ENCODE data around the gene NPTXR.

NPTXR gene

DNA sequence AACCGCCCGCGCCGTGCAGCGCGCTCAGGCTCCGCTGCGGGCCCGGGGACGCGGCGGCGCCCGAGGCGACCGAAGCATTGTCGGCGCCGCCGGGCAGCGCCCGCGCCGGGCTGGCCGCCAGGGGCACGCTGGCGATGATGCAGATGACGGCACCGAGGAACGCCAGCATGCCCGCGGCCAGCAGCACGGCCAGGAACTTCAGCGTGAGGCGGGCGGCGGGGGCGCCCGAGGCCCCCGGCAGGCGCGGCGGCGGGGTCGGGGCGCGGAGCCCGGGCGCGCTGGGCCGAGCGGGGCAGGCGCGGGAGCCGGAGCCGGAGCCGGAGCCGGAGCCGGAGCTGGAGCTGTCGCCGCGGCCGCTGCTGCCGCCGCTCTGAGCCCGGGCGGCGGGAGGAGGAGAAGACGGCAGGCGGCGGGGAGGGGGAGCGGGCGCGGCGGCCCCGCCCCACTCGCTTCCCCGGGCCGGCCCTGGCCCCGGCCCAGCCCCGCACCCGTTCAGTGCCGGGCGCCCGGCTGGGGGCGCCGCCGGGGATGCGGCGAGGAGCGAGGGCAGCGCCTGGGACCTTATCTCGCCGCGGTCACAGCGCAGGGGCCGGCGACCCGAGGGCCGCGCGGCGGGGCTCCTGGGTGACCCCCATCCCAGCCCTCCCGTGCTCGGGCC is at the start of gene NPTXR:
TSS of gene NPTXR (minus strand) at position 372 of the 658 bp plus-strand sequence.
- DNase-seq, result peak; percentile 61

DNA sequence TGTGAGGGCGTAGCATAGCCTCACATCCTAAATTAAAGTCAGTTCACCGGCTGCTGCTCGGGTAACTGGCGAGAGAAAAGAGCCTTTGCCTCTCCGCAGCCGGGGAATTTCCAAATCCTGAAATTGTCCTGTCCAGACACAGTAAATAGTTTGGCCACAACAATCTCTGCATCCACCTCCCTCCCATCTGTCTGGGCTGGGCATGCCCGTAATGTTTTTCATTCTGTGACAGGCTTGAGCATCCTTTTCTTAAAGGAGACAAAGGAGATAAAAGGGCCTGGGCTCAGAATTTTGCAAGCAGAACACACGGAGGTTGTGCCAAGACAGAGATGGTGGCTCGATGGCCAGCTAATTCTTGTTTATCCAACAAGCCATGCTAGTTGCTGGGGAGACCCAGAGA is 47.4 kb upstream of the NPTXR start:
- DNase-seq, result no peak

DNA sequence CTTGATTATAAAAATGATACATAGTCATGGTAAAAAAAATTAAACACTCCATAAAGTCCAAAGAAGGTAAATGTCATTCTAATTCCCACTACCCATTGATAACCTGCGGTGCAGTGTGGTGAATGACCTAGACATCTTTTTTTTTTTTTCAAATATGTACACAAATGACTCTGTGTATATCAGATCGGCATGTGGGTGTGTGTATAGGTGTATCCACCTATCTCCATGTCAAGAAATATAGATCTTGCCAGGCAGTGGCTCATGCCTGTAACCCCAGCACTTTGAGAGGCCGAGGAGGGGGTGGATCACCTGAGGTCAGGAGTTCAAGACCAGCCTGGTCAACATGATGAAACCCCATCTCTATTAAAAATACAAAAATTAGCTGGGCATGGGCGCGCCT is 46.5 kb upstream of the NPTXR start:
- no peak for DNase-seq

DNA sequence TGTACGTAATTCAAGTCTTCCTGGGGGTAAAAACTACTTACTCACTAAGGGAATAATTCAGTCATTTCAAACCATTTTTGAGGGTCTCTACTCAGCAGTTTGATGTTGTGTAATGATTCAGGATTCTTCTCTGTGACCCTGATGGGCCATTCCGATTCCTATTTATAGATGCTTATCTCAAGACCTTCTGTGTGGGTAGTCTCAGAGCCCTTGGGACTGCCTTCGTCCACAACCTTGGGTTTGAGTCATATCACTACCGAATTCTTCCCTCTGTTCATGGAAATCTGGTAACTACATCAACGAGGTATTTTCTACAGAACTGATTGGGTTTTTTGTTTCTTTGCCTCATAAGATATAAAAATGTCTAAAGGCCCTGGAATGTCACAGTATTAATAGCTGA is 42.5 kb upstream of the NPTXR start:
- DNase-seq, result no peak

DNA sequence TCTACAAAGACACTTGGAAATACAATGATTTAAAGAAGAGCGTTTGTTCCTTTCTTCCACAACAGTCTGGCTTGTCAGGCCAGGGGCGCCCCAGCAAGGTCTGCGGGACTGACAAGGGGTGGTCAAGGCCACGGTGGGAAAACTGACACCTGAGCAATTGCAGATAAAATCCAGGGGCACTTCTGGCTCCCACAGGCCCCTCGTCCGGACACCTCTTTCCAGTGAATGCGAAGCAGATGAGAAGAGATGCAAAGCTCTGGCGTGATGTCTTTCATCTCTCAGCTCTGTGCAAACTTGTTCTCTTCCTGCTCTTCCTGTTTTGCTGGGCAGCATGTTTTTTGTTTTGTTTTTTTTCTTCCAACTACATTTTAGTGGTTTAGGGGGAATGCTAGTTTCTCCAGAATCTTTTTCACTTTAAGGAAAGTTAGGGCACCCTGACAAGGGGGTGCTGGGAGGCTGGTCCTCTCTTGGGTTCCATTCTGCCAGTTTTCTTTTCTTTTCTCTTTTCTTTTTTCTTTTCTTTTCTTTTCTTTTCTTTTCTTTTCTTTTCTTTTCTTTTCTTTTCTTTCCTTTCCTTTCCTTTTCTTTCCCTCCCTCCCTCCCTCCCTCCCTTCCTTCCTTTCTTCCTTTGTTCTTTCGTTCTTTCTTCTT is 39.3 kb upstream of the NPTXR start:
- DNase-seq, result no peak

DNA sequence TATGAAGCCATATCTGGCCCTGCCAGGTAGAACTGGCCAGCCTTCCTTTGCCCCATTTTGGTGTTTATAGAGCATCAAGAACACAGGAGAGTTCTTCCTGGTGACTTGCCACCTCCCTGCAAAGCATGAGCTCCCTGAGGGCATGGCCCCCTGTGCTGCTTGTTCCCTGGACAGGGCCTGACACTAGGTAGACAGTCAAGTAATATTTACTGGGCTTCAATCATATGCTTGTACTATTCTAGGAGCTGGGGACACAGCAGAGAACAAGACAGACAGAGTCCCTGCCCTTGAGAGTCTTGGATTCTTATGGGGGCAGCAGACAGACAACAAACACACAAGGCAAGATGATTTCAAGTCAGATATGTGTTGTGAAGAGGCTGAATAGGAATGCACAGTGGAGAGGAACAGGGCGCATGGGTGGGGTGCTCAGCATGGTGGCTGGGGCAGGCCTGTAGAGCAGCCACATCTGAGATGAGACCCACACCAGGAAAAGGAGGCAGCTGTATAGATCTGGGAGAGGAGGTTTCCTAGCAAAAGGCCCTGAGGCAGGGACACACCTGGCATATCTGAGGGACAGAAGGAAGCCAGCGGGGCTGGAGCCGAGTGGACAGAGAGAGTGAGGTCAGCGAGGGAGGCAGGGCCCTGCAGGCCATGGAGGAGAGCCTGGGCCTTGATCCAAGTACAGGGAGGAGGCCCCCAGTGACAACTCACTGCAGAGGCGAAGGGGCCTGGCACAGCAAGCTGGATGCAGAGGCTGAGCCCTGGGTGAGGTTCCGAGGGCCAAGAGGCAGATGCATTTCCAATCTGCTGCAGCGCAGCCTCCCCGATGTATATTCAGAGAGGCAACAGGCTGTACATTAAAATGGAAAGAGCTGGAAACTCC is 38.4 kb upstream of the NPTXR start:
- DNase-seq, result no peak

DNA sequence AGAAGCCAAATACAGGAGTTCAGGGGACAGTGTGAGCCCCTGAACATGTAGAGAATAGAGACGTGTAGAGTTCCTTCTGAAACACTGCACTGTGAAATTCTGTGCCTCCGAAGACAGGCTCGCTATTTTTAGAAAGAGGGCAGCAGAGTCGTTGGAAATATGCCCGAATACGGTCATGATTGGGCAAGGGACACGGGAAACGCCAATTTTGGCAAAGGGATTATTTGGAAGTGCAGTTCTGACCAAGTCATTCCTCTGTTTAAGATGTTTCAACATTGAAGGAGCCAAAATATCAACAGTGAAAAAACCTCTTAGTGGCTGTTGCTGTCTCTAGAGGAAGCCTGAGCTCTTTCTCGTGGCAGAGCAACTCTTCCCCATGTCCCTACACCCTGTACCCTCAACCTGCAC is 37.6 kb upstream of the NPTXR start:
- peak; percentile 40 for DNase-seq

DNA sequence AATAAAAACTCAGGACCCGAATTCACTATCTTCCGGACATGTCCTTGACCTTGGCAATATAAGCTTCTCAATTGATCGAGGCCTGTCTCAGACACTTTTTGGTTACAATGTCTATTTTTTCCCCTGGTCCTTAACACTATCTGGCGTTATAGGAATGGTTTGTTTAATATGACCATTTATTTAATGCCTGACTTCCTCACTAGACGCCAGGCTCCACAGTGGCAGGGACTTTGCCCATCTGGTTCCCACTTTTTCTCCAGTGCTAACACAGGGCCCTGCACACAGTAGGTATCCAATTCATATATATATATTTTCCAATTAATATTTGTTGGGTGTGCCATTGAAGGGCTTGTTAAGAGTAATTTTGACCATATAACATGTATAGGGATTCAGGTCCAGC is 36.1 kb upstream of the NPTXR start:
- DNase-seq, result no peak

DNA sequence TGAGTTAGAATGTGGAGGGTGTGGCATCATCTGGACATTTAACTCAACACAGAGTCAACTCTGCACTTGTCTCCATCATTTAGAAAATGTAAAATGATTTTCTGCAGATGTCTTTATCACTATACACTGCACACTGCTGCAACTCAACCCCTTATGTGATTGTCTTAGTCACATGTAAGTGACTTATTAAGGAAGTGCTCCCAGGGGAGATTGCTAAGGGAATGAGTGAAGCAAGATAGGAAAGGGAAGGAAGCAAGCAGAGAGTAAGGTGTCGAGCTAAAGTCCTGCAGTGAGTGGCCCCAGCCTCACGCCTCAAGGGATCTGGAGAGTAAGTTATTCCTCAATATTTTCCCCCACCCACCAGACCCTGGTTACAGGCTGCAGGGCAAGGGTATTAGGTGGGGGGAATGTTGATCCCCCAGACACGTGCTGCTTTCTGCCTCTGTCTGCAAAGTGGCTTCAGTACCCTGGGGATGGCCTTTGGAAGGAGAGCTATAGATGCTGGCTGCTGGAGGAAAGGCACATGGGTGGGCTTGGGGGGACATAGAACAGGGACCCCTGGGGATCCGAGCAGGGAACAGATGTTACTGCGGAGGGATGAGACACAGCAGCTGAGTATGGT is 35.4 kb upstream of the NPTXR start:
- DNase-seq, result peak; percentile 69

DNA sequence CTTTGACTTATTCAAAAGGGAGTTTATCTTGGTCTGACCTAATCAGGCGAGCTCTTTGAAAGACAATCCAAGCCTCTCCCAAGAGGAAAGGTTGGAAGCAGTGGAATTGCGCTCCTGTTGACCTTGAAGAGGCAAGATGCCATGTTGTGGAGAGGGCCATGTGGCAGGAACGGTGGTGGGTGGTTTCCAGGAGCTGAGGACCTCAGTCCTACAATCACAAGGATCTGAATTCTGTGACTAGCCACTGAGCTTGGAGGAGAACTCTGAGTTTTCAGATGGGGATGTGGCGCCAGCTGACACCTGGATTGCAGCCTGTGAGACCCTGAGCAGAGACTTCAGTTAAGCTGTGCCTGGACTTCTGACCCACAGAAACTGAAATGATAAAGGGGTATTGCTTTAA is 34.2 kb upstream of the NPTXR start:
- no peak for DNase-seq

DNA sequence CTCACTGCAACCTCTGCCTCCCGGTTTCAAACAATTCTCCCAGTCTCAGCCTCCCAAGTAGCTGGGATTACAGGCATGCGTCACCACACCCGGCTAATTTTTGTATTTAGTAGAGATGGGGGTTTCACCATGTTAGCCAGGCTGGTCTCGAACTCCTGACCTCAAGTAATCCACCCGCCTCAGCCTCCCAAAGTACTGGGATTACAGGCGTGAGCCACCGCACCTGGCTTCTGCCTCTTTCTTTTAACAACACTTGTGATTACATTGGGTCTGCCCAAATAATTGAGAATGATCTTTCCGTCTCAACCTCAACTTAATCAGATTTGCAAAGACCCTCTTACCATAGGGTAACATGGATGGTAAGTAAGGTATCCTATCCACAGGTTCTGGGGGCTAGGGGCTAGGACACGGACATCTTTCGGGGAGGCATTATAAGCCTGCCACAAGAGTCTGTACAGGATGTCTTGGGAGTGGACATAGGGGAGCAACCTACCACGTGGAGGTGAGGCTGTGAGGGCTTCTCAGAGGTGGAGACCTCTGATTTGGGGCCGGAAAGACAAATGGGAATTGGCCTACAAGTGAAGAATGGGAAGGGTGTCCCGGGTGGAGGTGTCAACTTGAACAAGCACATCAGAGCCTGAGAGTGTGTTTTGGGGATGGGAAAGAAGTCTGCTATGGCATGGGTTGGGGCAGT is 30.8 kb upstream of the NPTXR start:
- DNase-seq, result no peak

DNA sequence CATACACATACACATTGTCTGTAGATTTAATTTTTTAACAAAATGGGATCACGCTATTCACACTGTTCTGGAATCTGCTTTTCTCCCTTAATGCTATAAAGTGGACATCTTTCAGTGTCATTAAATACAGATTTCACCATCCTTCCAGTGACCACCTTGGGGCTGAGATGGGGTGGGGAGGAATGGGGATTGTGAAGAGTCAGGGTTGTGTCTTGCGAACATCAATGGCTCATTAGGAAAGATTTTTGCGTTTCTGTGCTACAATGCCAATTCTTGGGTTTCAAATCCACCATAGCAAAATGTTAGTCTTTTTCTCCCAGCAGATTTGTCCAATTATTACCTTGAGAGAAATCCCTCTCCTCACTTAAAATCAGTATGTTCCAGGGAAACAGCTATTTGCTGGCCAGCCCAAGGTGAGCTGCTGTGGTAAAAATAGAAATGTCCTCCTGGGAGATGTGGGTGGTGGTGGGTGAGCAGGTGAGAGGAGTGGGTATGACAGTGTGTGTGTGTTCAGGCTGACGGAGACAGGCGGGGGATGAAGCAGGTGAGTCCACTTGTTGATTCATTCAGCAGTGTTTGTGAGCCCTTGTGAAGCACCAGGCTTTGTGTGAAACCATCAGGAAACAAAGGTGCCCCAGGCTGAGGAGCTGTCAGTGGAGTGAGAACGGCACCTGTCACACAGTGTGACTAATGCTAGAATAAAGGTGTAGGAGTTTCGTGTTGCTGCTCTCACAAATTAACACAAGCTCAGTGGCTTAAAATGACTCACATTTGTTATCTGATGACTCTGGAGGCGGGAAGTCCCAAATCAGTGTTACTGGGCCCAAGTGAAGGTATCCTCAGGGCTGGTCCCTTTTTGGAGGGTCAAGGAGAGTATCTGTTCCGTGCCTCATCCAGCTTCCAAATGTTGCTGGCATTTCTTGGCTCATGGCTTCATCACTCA is 29.9 kb upstream of the NPTXR start:
- no peak for DNase-seq

DNA sequence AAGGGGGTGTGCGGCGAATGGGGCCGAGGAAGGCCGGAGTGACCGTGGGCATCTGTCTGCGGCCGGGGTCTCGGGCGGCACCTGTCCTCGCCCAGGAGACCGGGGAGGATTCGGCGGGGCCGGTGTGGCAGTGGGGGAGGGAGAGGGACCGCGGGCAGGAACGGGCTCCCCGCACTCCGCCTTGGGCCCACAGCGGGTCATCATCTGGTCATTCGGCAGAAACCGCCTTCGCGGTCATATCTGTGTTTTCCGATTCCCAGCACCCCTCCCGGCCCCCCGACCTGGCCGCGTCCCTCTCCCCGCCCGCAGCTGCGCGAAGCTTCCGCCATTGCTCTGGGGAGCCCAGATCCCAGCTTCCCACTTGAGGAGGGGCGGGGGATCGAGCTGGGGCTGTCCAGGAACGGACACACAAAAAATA is 29.0 kb upstream of the NPTXR start:
- DNase-seq, result peak; percentile 49

DNA sequence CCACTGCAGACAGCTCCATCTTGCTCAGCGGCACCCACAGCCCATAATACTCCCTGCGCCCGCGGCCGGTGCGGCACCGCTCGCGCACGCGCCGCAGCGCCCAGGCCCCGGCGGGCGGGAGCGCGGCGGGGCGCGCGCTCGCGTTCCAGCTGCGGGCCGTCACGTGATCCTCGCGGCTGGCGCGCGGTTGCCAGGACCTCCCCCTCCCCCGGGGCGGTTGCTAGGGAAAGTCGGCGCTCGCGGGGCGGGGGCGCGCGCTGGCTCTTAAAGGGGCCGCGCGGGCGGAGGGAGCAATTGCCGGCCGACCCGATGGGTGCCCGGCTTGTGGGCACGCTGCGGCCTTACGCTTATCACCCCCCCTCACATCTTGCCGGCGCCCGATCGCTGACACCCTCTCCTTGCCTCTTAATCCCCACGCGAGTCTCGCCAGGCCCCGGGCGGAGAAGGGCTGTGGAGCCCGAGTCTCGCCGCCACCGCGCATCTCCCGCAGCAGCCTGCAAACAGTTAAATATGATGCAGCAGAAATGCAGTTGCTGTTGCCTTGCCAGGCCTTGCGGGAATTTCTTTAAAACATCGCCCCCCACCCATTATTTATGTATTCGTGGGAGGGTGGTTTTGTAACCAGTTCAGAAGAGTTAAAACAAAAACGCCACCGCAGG is 28.5 kb upstream of the NPTXR start, which contains the start of gene CBX6:
TSS of gene CBX6 (minus strand) at position 45 of the 659 bp plus-strand sequence. CDS start at position 19, 26 bp downstream.
- peak; percentile 97 for DNase-seq

DNA sequence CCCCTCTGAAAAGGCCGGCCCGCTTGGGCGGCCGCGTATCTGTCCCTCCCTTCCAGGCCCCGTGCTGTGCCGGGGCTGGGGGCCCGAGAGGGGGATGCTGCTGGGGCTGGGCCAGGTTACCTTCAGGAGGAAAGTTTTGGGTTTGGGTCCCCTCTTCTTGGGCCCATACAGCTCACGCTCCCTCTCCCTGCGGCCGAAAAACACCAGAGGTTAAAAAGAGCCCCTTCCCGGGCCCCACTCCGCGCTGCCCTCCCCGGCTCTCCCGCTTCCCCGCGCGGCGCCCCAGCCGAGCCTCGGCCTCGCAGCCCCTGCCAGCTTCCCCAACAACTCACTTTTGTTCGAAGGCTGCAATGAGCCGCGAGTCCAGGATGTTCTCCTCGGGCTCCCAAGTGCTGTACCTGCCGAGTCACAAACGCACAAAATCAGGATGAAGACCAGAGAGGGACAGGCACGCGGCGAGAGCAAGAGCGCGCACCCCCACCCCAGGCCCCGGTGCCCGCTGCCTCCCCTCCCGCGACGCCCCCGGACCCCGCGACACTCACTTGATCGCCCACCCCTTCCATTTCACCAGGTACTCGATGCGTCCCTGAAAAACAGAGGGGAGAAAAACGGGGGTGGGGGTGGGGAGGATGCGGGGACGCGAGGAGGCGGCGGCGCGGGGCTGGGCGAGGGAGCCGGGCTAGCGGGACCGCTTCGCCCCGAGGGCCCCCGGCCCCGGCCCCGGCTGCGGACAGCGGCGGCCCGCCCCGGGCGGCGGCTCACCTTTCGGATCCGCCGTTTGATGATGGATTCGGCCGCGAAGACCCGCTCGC is 27.7 kb upstream of the NPTXR start:
- DNase-seq, result peak; percentile 27

DNA sequence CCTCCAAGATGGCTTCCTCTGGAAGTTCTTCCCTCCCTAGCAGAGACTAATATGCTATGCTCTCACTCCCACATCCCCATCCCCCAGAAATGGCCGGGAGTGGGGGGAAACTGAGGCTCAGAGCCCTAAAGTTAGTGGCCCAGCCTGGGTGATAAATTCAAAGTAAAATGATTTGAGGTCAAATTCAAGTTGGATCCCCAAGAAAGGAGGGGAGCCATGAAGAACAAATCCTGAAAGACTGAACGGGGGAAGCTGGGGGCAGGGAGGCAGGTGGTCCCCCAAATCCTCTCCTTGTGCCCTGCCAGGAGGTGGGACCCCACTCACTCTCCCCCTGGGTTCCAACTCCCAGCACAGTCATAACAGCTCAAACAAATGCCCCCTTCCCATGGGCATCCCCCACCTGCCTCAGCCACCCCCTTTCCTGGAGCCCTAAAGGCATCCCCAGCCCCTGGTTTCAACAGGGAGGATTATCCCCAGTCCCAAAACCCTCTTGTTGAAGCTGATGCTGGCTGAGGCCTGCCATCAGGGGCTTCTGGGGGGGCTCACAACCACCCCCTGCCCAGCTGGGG is 27.0 kb upstream of the NPTXR start:
- no peak for DNase-seq

DNA sequence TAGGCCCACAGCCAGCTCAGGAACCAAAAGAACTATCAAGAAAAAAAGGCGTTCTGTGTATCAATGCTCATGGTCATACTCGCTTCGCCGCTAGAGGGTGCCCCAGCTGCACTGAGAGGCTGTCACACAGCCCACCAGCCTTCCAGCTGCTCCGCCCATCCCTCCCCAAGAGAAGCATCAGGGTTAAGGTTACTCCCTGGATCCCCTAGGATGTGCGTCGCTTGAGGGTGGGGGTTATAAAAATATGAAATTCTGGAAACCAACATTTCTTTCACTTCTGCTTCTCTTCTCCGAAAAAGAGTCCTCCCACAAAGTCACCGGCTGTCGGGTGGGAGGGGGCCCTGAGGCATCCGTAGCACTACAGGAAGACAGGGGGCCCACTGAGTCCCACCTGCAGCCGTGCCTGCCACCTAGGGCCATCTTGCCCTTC is 26.5 kb upstream of the NPTXR start:
- DNase-seq, result peak; percentile 97

DNA sequence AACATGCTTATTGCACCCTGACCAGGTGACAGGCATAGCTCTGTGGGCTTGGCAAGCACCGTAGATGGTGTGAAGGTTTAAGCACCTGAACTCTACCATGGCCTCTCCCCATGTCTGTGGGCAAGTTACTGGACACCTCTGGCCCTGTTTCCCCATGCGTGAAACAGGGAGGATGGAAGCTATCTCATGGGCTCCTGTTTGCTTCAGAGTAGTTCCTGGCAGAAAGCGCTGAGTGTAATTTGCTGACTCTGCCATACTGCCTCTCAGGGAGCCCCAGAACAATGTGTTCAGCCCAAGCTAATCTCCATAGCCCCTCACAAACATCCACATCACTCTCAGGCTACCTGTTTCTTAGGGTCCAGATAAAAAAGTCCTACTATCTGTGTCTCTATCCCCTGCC is 25.8 kb upstream of the NPTXR start:
- DNase-seq, result no peak

DNA sequence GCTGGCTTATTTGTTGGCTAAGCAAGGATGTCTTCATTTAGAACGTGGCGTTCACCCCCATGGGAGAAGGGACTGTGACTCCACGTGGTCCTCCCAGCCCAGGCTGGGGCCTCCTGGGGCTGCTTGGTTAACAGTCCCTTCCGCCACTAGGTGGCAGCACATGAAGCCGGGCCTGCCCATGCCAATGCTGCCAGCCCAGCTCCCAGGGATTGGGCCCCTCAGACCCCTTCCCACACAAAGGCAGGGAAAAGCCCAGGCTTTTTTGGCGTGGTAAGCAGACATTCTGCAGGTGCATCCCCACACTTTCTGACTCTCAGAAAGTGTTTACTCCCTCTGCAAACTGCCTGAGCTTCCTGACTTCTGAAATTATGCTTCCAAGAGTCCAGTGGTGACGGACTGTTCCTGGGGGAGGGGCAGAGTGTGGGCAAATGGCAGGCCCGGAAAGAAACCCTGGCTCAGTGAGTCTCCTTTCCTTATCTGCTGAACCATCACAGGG is 25.1 kb upstream of the NPTXR start:
- DNase-seq, result peak; percentile 90
